NCI-H2227 treated with DMSO at 0.1 percent for 48 hours (cell line): ENCODE data around the gene NFKB2.

Experiments used
- DNase-seq: peaks from one replicate; lab custom pipeline; 2025; lab: John Stamatoyannopoulos, UW

Gene NFKB2

DNA sequence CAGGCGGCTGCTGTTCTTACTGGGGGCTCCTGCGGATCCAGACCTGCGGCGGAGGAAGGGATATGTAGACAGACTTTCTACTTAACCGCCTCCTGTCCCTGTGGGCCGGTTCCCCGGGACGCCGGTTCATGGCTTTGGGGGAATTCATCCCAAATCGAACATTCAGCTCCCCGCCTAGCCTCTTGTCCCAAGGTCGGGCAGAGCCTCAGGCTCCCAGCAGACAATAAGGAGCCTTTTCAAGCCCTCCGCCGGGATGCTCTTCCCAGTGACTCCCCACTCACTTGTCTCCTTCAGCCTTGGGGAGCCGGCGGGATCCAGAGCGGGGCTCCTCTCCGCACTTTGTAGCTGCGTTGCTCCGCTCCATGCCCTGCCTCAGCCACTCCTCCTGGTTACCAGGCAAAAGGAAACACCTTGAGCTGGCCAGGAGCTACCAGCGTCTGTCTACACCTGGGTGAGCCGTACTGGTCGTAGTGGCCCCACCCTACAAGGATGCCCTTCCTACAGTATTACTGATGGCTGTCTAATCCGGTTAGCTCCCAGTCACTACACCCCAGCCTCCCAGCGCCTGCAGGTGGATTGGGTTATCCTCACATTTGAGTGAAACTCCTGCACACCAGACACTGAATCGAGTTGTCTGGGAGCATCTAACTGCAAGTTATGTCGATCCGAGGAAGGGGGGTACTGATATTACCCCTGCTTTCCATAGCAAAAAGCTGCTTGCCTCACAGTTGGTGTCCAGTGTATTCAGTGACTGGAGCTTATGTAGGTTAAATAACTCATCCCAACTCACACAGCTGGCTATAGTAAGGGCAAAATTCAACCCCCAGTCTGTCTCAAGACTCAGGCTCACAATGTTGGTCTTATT is 55.8 kb downstream of the NFKB2 start, which contains the start of gene C10orf95:
TSS of gene C10orf95 (minus strand) at position 439 of the 865 bp plus-strand sequence. CDS start 450 bp downstream, outside the sequence.
- DNase-seq, result no peak
